OCI-LY7 (cell line): ENCODE data around the gene PPTC7.

Experiments used
- CTCF ChIP-seq: fragments of 200-600 bp; sonication (generic); conservative IDR thresholded peaks from 2 replicates; pipeline ENCODE4 v1.5.1; 2014; ENCODE audit warnings: mild to moderate bottlenecking, antibody characterized with exemption, low read length, moderate library complexity, mixed read lengths
- EZH2phosphoT487 ChIP-seq: fragments of 200-600 bp; sonication (generic); IDR thresholded peaks from 2 replicates; pipeline ENCODE4 v1.6.1; 2018; ENCODE audit warnings: low read depth, borderline replicate concordance, mild to moderate bottlenecking, mixed run types, antibody characterized with exemption, low read length, moderate library complexity, mixed read lengths

- no peak for TF ChIP-seq CTCF
- no peak for TF ChIP-seq EZH2phosphoT487
Observed at GRCh38 chr12:110531741-110532333, 51.3 kb downstream of the PPTC7 start.
